HUDEP-2 (cell line): Measurements from ENCODE around the gene SSUH2.

Experiments used
- DNase-seq, 76 experiments: peaks; one replicate each; lab custom pipeline; 2025; ENCODE audit not compliant: unreplicated experiment in 76 of 76; lab: John Stamatoyannopoulos, UW

The SSUH2 gene

DNA sequence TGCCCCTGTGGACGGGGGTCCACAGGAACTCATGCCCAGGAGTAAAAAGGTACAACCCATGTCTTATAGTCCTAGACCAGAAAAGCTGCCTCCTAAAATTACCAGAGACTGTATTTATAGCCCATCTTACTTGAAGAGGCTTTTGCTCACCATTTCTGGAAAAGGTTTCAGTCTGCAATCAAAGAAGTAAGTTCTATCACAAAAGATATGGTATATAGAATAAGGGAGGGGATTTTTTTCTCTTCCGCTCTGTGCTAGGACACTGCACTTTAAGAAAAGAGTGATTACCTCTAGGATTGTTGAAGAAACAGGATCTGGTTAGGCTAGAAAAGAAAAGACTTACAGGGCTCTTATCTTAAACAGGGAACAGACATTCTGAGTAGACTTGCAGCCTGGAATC lies 2.6 kb downstream of the SSUH2 start:
- DNase-seq, result no peak

- no peak for DNase-seq
Observed at GRCh38 chr3:8641472-8641871, 3.1 kb downstream of the SSUH2 start.

- no peak for DNase-seq
Observed at GRCh38 chr3:8640223-8640622, 4.4 kb downstream of the SSUH2 start.

- DNase-seq, result no peak
Observed at GRCh38 chr3:8639659-8640000, 5.0 kb downstream of the SSUH2 start.

- DNase-seq, result no peak
Observed at GRCh38 chr3:8638994-8639658, 5.5 kb downstream of the SSUH2 start.

GRCh38 chr3:8637348-8637747 lies 7.2 kb downstream of the SSUH2 start:
- DNase-seq, result no peak

- no peak for DNase-seq
Observed at GRCh38 chr3:8635631-8636030, 9.0 kb downstream of the SSUH2 start.

- no peak for DNase-seq
Observed at GRCh38 chr3:8635125-8635524, 9.5 kb downstream of the SSUH2 start.

- DNase-seq, result no peak
Observed at GRCh38 chr3:8632402-8633237, 12.0 kb downstream of the SSUH2 start.

DNA sequence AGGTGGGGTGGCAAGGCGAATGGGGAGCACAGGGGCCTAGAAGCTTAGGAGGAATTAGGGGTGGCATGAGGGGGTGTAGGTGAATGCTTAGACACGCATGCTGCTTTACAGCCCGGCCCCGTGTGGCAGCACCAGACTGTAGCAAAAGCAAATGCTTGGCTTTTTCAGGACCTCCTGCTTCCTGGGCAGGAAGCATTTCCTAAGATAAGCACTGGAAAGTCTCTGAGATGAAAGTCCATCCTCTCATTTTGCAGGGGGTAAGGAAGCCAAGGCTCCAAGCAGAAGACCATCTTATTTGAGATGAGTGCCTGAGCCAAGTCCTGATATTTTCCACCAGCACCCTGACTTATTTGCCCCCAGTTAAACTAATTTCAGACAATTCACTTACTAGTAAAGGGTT lies 12.9 kb downstream of the SSUH2 start:
- DNase-seq, result no peak

- DNase-seq, result peak in 72 of 76 experiments; percentile 39 to 91 (median 79)
Observed at GRCh38 chr3:8629151-8630021, 15.2 kb downstream of the SSUH2 start.

DNA sequence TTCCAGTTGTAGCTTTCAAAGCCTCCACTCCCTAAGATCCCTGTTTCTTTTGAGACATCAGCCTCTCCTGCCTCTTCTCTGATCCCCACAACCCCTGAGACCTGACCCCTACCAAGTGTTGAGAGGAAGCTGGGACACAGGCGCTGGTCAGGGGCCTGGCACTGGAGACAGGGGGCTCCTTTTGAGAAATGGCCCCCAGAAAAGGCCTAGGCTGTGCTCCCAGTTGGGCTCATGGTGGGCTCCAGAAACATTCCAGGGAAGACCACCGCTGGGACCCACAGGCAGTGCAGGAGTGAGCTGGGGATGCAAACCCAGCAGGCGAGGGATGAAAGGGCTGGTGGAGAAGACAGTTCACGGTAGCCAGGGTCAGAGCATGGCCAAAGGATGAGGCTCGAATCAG lies 16.6 kb downstream of the SSUH2 start:
- no peak for DNase-seq

DNA sequence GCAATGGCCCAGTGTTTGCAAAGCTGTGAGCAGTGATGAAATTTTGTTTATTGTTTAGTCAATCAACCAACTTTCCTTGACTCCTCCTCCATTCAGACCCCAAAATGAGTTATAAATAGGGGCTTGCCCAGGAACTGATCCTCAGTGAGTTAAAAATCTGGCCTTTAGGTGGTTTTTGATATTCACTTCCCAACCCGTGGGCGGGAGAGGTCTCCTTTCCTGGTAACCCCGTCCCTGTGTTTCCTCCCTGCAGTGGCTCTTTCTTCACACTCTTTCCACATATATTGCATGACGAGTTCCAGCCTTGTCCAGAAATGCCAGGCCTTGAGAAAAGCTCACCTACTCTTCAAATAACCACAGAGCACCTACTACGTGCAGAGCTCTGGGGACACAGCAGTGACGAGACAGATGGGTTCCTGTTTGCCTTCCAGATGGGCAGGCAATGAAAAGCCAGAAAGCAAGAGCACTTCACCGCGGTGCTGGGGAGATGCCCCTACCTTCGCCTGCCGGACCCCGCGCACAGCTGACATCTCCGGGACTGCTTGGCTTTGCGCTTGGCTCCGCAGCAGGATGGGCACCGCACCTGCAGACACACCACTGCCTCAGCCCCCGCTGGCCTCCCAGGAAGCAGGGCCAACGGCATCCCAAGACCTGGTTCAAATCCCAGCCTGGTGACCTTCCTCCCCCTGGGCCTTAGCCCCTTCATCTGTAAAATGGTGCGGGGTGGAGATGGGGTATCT lies 17.2 kb downstream of the SSUH2 start:
- DNase-seq, result no peak

- DNase-seq, result peak in 3 of 76 experiments; percentile 4 to 20 (median 17)
Observed at GRCh38 chr3:8625991-8626390, 18.6 kb downstream of the SSUH2 start.

- no peak for DNase-seq
Observed at GRCh38 chr3:8624612-8625011, 20.0 kb downstream of the SSUH2 start.

GRCh38 chr3:8623741-8624140 lies 20.9 kb downstream of the SSUH2 start:
- peak in 1 of 76 experiments; percentile 2 for DNase-seq

DNA sequence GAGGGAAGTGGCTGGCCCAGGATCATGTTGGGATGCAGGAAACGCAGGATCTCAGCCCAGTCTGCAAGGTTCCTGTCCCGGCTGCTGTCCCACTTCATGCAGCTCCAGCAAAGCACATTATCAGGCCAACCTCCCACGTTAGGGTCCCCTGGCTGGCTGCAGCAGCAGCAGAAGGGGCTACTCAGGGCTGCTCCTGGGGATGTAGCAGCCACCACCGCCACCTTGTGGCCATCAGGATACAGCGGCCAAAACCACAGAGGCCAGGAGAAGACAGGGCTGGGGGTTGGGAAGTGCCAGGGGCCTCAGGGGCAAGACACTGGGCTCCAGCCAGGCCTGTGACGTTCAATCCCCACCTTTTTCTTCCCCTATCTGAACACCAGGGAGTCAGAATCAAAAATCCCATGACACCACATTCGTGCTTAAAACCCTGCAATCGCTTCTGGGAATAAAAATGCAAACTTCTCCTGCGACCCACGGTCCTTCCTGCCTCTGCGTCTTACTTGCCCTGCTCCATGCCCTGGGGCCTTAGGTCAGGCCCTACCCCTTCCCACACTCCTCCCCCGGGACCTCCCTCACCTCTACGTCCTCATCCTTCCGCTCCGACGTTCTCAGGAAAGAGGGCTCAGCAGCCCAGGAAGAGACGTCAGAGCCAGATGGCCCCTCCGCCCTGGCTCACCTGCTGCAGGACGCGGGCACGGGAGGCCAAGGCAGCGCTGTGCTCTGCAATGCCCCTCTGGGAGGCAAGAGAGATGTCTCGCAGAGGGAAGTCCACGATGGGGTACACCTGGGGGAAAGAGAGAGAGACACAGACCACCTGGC lies 21.5 kb downstream of the SSUH2 start:
- peak in 50 of 76 experiments; percentile 1 to 71 (median 33) for DNase-seq

- no peak for DNase-seq
Observed at GRCh38 chr3:8621872-8622271, 22.7 kb downstream of the SSUH2 start.

DNA sequence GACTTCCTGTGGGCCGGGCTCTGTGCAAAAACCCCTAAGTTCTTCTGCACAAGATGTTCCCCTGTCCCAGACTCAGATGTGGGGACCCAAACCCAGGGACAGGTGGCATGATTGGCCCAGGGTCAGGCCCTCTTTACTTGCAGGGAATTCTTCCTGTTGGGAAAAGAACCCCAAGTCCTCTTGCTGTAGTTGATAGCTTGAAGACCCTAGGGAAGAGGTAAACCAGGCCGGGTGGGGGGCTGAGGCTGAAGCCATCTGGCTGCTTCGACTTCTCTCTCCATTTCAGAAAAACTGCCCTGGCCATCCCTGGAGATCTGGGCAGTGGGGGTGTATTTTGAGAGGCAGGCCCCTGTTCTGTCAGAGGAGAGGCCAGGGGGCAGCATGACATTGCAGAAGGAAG lies 23.5 kb downstream of the SSUH2 start:
- no peak for DNase-seq

DNA sequence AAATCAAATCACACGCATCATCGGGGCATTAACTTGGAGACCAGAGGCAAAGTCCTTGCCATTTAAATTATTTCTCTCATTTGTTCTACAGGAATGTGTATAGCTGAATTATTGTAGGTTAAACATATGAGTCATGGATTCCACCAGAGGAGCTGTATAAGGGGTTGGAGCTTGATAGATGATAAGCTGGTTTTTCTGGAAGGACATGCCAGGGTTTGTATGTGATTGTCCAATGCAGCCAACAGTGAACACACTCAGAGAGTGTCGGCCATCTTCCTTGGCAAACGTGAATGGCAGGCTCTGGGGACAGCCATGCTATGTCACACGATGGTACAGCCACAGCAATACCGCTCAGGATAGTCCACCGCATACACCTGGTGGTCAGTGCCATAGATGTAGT lies 25.1 kb downstream of the SSUH2 start:
- peak in 1 of 76 experiments; percentile 17 for DNase-seq
